HG03457 (cell line): ENCODE measurements around the gene ARMC3.
"Not testable (repeated sequence)": the region's sequence is repeated elsewhere in the genome, so short reads cannot be mapped to it uniquely, and the experiment has no call there.

Experiments
- ATAC-seq: cut with Tn5 transposase; IDR thresholded peaks from one replicate; pipeline ENCODE4 v1.9.1; 2021; ENCODE audit warnings: moderate number of reproducible peaks; ENCODE audit not compliant: unreplicated experiment

The ARMC3 gene

DNA sequence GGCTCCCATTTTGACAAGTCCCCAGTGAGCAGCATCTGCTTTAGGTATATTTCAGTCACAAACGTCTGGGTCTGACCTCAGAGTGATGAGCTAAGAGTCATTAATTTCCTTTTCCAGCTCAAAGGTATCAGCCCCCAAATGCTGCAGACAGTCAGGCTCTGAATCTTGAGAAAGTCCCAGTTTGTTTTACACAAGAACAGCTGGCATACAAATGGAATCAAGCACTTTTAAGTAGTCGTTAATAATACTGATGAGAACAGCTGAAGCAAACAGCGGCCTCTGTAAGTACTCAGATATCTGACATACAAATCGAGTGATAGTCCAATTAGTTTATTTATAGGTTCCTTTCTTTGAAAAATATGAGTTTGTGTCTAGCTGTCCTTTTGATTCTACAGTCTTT lies 118.2 kb downstream of the ARMC3 start:
- ATAC-seq: no peak

DNA sequence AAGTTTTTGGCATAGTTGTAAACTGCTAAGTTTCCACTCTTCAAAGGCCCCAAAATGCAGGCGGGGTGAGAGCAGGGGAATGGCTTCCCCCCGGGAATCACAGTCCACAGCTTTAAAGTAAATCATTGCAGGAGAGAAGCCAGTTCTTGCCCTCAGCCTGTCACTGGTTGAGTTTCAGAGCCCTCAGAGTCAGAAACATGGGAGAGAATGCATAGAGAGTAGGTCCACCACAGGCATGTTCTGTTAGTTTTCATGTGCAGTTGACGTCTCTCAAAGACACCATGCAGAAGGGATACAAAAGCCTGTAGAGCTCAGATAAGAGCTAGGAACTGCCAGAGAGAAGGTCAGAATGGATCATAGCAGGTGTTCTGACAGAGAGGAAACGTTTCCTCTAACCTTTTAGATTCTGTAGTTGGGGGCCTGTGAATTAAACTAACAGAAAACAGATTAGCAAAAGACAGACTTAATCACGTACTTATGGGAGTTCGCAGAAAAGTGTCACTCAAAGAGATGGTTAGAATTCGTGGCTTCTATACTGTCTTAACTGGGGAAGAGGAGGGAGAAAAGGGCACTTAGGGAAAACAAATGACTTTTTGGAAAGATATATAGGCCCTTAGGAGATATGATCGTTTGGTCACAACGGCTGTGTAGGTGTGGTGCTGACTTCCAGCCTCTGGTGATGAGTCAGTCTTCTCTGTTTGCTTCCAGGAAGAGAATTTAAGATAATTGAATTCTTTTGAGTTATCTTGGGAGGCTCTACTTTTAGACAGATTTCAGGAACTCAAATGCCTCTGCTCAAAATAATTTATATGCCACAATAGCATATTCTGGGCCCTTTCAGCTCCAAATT lies 119.6 kb downstream of the ARMC3 start:
- ATAC-seq: no peak

DNA sequence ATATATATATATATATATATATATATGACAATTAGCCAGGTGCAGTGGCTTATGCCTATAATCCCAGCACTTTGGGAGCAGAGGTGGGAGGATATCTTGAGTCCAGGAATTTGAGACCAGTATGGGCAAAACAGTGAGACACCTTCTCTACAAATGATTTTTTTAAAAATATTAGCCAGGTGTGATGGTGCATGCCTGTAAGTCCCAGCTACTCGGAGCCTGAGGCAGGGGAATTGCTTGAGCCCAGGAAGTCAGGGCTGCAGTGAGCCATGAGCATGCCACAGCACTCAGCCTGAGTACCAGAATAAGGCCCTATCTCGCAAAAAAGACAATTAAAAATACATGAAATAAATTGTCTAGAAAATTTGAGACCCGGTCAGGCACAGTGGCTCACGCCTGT lies 120.3 kb downstream of the ARMC3 start:
- ATAC-seq: no peak

DNA sequence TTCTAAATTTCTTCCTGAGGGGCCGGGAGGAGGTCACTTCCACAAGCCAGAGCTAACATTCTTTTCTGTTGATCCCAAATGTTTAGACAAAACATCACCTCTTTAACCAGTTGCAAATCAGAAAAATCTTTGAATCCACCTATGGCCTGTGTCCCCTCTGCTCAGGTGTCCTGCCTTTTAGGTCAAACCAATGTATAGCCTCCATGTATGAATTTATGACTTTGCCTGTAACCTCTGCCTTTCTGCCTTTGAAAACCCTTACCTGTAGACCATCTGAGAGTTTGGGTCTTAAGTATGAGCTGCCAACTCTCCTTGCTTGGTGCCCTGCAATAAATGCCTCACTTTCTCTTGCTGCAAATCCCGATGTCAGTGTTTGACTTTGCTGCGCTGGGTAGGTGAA lies 123.4 kb downstream of the ARMC3 start:
- no peak for ATAC-seq

DNA sequence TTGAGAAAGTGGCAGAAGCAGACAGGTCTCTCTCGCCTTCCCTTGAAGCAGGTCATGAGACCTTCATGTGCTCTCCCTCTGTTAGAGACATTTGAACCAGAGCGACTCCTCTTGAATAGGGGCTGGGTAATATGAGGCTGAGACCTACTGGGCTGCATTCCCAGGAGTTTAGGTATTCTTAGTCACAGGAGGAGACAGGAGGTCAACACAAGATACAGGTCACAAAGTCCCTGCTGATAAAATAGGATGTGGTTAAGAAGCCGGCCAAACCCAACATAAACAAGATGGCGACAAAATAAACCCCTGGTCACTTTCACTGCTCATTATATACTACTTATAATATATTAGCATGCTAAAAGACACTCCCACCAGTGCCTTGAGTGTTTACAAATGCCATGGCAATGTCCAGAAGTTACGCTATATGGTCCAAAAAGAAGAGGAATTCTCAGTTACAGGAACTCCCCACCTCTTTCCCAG lies 124.0 kb downstream of the ARMC3 start:
- ATAC-seq: no peak

DNA sequence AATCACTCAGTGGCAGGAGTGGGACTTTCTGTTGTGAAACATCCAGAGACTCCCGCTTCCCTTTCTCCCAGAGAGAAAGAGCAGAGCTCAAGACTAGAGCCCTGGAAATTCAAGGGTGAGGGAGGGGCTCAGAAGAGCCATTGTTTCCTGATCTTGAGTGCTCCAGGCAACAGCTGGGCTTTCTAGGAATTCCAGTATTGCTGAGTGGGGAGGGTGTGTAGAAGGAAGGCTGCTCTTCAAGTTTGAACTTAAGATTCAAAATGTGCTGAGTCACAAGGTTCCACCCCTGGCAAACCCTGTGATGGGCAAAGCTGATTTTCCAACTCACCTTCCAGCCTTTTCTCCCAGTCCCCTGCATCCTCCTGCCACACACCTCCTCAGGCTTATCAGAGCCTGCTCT lies 125.2 kb downstream of the ARMC3 start:
- no peak for ATAC-seq

DNA sequence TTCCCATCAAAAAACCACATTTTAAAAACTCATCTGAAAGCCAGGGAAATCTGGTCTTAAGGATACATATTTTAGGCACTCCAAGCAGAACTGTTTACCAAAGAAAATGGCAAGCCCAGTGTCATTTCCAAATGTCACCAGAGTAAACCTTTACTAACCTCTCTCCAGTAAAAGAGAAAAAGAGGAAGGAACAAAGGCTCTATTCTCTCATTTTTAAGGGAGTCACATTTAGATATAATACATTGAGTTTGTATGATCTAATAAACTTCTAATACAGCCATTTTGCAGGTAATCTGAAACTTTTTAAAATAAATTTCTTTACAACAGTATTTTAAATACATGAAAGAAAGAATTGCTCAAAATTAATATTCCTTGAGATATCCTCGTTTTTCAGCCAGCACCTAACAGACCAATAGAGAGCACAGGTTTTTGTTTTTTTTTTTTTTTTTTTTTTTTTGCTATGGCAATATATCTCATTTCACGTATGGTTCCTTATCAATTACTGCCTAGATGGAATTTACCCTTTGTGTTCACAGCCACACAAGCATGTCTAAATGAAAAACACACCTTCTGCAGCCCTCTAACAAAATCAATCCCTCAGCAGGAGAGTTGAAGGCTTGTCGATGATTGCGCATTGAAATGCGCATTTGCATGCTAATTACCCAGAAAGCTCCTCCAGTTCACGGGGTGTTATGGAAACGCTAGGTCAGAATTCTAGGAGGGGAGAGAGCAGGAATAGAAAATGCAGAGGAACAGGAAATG lies 127.8 kb downstream of the ARMC3 start:
- ATAC-seq: no peak

DNA sequence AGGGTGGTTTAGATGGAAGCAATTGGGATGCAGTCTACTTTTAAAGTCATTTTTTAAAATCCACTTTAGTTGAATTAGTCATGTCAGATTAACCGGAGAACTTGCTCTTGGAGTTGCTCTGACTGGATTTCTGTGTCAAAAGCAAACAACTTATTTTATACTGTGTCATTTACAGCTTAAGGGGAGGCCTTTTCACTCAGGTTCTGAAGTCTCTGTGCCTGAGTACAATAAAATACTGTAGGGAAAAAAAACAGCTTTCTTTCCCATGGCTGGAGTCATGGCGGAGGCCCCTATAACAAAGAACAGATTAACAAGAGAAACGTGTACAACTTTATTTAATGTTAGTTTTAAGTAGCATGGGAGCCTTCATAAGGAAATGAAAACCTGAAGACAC lies 128.3 kb downstream of the ARMC3 start:
- no peak for ATAC-seq

DNA sequence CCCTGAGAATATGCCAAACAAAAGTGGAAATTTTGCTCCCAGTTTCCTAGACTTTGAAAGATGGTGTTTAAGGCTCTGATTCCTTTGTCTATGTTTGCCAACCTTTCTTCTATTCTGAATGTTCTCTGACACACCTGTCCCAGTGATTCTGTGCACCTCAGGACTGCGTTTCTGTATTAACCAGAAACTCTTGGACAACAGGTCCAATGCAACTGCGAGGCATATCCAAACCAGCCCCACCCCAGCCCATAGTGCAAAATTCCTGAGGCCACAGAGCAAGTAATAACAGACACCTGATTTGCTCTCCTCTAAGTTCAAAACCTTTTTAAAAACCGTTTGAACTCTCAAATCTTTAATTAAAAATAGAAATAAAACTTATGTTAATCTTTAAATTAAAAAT lies 130.5 kb downstream of the ARMC3 start:
- ATAC-seq: no peak

DNA sequence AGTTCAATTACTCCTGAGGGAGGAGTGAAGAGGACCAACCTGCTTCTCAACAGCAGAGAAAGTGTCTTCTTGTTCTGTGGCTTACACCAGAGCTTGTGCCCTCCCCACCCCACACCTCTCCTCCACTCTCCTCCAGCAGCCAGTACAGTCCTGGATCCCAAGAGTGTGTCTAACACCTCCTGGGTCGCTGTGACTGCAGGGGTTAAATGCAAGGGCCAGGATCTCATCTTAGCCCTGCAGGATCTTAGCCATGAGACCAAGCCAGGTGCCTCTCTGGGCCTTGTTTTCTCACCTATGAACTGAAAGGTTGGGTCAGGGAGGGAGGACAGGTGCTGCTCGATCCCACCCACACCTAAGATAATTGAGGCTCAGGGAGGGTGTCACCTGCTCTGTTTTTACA lies 133.1 kb downstream of the ARMC3 start:
- ATAC-seq: no peak

DNA sequence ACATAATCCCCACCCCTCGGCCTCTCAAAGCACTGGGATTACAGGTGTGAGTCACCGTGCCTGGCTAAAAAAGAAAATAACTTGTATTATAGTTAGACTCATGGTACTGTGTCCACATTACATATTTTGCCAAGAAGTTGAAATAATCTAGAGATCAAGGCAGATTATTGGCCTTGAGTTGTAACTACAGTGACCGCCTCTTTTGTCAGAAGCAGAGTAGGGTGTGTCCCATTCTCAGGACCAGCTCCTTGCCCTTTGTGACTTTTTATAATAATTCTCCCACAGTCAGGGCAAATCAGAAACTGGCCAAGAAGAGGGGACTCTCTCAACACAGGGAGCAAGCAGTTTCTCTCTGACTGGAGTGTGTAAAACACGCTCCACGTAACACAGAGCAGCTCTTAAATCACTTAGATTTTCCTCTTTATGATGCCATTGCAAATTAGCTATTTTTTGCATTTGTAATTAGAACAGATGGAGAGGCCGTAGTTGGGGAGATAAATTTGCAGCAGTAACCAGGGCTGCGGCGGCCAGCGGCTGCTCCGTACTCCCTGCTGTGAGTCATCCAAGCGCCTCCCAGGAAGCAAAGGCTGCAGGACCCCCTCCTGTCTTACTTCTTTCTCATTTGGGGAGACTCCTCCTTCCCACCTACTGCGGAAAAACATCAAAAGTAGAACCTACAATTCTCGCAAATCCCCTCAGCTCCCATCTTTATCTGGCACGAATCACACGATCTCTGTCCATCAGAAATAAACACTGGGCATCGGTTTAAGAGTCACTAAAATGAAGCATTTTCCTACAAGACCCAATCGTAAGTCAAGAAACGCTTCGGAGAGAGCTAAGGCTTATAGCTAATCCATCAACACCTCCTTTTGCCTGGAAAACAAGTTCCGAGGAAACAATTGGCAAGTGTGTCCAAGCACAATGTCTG lies 135.5 kb downstream of the ARMC3 start:
- ATAC-seq: no peak

DNA sequence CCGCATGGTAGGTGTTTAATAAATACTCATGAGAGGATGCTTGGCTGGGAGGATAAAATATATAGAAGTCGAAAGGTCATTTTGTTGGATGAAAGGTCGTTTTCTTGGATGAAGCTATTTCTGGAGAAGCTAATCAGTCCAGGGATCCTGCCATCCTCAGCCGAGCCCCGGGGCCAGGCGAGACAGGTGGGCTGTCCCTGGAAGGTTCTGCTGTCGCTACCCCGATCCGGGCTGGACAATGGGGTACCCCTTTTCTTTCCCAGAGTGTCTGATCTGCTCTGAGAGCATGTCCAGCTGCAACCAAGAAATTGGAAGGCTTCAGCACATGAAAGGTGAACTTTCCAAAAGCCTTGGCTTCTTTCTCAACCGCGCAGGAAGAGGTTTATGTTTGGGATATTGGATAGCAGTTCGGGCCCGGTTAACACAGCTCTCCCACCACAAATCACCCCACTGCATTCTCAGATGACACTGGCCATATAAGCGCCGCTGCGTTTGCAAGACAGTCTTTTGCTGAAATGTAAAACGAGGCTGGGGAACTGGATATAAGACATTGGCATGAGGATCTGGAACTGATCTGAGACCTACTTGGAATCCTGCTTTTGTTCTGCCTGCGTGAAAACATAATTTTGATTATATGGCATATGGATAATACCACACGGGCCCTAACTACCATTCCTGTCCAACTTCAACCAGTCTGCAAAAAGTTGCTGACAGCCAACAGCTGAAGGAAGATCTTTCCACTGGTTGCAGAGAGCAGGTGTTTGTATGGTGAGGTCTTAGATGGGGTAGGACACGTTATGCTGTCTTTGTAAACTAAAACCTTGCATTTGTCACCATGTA lies 136.3 kb downstream of the ARMC3 start:
- ATAC-seq: no peak

DNA sequence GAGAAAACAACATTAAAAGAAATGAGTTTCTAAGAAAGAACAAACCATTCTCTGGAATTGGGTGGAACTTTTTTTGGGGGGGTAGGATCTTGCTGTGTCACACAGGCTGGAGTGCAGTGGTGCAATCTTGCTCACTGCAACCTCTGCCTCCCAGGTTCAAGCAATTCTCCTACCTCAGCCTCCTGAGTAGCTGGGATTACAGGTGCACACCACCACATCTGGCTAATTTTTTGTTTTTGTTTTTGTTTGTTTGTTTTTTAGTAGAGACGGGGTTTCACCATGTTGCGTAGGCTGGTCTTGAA lies 136.9 kb downstream of the ARMC3 start:
- not testable (repeated sequence) for ATAC-seq

DNA sequence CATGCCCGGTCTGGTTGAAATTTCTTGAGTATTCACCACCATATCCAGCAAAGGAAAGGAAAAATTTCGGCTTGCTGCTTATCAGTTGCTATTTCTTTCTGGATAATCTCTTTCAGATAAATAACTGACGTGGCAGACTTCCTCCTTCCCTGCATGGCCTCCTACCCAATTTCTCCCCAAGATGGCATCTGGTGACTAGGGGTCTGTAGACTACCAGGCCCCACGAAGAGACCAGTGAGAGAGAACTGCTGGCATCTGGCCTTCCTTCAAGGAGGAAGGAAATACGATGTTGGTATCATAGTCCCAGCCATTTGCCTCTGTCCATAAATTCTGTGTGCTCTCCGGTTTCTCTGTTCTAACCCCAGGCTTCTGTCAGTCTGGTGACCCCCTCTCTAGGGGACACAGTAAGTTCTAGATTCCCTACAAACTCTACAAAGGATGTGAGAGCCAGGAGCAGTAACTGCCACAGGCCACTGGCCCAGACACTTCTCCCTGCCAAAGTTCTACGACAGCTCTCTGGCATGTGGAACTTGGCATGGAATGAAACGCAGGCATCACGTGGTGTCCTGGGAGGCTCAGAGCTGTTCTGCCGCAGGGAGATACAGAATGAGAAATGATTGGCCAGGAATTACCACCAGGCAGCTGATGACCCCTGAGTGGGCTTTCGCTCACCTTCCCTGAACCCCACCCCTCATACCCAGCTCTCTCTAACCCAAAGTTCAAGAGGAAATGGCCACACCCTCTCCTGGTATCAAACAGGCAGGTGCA lies 137.5 kb downstream of the ARMC3 start:
- no peak for ATAC-seq

DNA sequence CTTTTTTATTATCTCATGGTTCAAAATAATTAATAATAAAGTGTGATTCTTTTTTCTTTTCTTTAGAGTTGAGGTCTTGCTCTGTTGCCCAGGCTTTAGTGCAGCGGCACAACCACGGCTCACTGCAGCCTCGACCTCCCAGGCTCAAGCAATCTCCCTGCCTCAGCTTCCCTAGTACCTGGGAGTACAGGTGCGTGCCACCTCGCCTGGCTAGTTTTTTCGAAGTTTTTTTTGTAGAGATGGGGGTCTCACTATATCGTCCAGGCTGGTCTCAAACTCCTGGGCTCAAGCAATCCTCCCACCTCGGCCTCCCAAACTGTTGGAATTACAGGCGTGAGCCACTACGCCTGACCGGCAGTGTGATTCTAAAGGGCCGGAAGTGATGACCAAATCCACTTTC lies 139.5 kb downstream of the ARMC3 start:
- no peak for ATAC-seq

DNA sequence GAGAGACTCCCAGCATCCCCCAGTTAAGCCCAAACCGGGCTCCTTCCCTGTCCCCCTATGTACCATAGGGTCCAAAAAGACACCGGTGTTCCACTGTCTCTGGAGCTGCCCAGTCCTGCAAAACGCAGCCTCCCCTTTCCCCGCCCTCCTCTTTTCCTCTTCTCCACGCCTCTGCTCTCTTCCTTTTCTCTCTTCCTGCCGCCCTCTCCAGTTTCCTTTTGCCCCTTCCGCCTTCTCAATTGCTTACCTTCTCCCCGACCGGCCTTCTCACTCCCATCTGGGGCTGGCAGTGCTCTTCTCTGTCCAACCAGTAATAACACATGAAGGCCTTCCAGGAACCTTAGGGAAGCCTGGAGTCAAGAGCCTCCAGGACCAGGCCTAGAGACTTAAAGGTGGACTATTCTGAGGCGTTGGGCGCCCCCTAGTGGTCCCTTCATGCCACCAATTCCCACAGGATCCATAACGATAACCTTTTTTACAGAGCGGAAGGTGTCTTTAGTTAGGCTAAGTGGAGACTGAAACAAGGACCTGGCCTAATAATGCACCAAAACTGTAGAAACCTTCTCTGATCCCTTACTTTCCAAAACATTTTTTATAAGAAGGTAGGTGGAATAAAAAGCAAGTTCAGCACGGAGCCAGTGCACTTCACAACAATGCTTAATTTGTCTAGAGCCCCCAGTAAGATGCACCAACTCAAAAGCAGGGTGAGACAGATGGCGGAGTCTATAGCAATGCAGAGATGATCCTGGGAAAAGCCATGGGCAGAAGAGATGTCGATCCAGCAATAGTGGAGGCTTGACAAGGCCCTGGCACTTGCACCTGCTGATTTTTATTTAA lies 140.3 kb downstream of the ARMC3 start:
- no peak for ATAC-seq

DNA sequence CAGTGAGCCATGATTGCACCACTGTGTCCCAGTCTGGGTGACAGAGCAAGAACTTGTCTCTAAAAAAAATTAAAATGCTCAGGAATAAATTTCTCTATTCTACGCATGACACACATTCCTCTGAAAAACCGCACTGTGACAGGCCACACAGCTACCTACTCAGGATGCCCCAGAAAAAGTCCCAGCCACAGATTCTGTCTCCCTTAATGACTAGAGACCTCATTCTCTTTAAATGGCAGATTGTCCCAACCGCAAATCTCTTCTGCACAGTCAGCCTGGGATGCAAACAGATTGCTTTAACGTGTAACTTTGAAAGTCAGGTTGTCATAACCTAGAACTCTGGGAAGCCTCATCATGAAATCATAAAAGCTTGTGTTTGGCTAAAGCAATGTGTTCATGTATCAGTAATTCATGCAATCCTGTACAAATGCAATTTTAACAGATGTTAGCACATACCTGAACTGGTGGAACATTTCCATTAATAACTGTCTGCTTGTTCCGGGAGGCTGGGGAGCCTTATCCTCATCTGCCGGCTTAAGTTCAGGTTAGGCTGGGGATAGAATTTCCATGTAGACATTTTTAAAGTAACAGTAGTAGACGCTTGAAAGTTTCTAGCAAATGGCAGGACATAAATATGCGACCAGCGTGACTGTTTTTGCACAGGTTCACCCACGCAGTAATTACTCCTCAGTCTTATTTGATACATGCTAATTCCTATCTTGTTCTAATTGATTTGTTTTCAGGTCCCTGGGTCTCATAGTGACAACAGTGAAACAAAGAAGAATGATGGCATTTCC lies 141.4 kb downstream of the ARMC3 start:
- ATAC-seq: no peak
